ENCODE data around the gene AKAP11. TPM values are rescaled to one million over a fixed set of nuclear protein-coding genes. Genes with fewer than 3 reads are reported as not detected.

Gene AKAP11
- total RNA-seq (2022; extraction: Qiagen RNA extraction; ENCODE audit: low read depth), result 3.3 to 8.1 TPM (median 5.8 TPM) in 5 replicates

GRCh38 chr13:42272115-42272803 lies at the start of gene AKAP11:
AKAP11 (plus strand) TSS chr13:42272152; CDS start chr13:42286349, 14,197 bp downstream.

Other genes with a start within 250 kb of the AKAP11 start
- gene DGKH, start 223.5 kb upstream of the AKAP11 start, total RNA-seq (2022; extraction: Qiagen RNA extraction; ENCODE audit: low read depth), result 2.9 to 6.6 TPM (median 5.0 TPM) in 5 replicates

Data from A549 treated with ZK216348 at 1 μM for 4 hours (cell line).